SK-MEL-5 (cell line): ENCODE results near the gene RAI14. TPM values are rescaled to one million over a fixed set of nuclear protein-coding genes. Genes with fewer than 3 reads are reported as not detected.

Experiments
- DNase-seq: peaks from one replicate; pipeline ENCODE4 v3.0.0-alpha.2; 2016; ENCODE audit warnings: low read depth, low spot score
- in situ Hi-C: cut with HindIII; loops from 2 replicates; pipeline ENCODE4 v1.10.0; 2016; ENCODE audit warnings: low sequenced_read_pairs, high pct_unique_total_duplicates, low pct_unique_long_range_greater_than_20kb
- total RNA-seq: library from RNA; depleted of rRNA; stranded (reverse); fragments of >200 nt; shearing (Covaris generic); gene quantifications from 2 replicates; pipeline ENCODE4 v1.2.3, GENCODE V29; 2014

RAI14 gene
- total RNA-seq, 1 experiment from 2014 or later = 45.1 TPM

GRCh38 chr5:34666392-34667080, 10.4 kb downstream of the RAI14 start:
- in situ Hi-C loops = no loop called here
- DNase-seq = no peak

- in situ Hi-C loops = no loop called here
- DNase-seq = no peak
Observed at GRCh38 chr5:34667705-34668104, 11.6 kb downstream of the RAI14 start.

DNA sequence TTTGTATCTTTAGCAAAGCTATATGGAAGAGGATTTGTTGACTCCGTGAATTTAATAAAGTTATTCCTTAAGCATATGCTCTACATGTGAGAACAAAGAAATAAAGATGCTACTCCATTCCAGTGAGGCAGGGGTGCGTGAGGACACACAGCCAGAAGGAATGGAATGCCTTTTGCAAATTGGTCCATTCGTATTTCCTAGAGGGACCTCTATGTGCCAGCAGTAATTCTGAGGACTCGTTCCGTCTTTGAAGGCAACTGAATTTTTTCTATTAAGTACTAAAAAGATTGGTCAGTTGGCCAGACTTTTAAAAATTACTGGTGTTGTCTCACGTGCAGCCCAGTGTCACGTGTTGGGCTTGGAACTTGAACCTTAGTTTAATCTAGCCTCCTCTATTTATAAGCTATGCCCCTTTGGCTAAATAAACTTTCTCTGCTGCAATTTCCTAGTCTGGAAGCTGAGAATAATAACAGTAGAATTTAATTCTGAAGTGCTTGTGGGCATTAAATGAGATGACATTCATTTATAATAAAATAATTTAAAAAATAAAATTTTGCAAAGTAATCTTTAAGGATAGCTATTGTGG, 13.9 kb downstream of the RAI14 start:
- DNase-seq = no peak
- in situ Hi-C loops = no loop called here

GRCh38 chr5:34672196-34672595, 16.1 kb downstream of the RAI14 start:
- no peak for DNase-seq
- in situ Hi-C loops = no loop called here

GRCh38 chr5:34673463-34674125, 17.5 kb downstream of the RAI14 start:
- no peak for DNase-seq
- in situ Hi-C loops = no loop called here

GRCh38 chr5:34674187-34674586, 18.1 kb downstream of the RAI14 start:
- no peak for DNase-seq
- in situ Hi-C loops = no loop called here

GRCh38 chr5:34675857-34676256, 19.7 kb downstream of the RAI14 start:
- in situ Hi-C loops = no loop called here
- DNase-seq = no peak

GRCh38 chr5:34676416-34676815, 20.3 kb downstream of the RAI14 start:
- DNase-seq = no peak
- in situ Hi-C loops = no loop called here

GRCh38 chr5:34677428-34677827, 21.3 kb downstream of the RAI14 start:
- no peak for DNase-seq
- in situ Hi-C loops = no loop called here

DNA sequence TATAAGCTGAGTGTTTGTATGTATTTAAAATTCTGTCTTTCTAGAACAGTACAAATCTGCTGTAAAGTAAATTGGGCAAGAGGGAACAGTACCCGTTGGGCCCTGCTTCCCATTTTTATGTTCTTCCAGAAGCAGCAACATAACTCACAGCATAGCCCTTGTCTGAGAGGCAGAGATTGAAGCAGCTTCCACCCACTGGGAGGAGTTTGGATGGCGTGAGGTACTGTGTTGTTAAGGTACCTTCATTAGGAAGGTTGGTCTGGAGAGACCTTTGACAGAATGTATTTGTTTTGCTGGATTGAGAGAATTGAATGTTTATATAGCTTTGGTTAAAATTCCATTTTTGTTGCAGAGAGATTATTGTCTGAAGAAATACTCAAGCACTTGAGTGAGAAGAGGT, 24.8 kb downstream of the RAI14 start:
- DNase-seq = no peak
- in situ Hi-C loops = no loop called here

GRCh38 chr5:34682926-34683623, 26.9 kb downstream of the RAI14 start:
- in situ Hi-C loops = no loop called here
- DNase-seq = no peak

DNA sequence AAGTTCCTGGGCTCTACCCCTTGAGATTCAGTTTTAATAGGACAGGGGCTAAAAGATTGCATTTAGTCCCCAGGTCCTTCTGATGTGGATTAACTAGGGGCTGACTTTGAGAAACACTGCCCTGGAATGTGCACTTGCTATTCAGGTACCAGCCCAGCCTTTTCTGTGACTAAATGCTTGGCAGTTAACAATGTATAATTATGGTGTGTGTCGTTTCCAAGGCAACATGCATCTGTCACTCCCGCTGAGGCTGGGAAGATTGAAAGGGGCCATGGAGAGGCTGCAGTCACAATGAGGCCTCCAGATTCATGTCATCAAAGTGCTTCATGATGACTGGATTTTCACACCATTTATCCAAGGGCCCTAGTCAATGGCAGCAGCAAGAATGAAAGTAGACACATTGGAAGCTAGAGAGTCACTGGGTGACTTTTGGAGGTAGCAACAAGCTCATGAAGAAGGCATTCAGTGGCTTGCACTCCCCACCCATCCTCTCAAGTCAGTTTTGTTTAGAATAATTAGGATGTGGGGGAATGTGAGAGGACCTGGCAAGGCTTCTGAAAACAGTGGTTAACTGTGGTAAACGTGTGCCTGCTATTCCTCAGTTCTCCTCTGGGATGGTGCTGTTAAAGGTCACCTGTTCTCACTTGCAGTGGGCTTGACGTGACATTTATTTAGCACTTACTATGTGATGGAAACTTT, 28.3 kb downstream of the RAI14 start:
- in situ Hi-C loops = no loop called here
- DNase-seq = peak; percentile 38

DNA sequence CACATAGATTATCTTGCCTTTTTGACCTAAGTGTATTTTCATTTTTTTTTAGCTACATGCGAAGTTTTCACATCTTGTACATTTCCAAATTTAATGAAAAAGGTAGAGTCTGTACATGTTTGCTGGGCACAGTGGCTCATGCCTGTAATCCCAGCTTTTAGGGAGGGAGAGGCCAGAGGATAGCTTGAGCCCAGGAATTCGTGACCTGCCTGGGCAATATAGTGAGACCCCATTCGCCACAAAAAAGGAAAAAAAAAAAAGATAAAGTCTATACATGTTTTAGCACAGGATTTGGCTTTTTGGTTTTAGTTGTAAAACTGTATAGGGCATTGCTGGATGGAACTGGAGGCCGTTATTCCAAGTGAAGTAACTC, 28.8 kb downstream of the RAI14 start:
- in situ Hi-C loops = no loop called here

GRCh38 chr5:34685485-34686165, 29.5 kb downstream of the RAI14 start:
- in situ Hi-C loops = no loop called here
- DNase-seq = peak; percentile 43

More for the DNA sequence above, 28.8 kb downstream of the RAI14 start:
- DNase-seq = no peak

DNA sequence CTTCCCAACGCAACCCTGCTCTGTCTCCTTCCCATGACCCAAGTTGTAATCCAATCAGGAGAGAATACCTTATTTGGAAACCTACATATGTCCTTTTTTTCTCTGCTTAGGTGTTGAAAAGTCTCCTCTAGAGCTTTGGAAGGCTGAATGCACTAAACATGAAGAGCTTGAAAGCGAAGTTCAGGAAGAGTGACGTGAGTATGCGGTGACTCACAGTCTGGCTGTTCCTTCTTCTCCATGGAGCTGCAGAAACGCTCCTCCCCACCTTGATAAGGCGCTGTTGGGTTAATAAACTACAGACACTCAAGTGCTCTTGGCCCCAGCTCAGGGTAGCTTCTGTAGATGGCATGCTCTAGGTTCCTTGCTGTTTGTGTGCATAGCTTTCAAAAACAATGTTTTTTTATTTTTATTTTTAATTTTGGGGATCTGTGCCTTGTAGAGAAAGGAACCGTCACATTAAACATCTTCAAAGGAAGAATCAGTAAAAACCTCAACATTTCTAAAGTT, 30.7 kb downstream of the RAI14 start:
- in situ Hi-C loops = no loop called here
- peak; percentile 66 for DNase-seq

DNA sequence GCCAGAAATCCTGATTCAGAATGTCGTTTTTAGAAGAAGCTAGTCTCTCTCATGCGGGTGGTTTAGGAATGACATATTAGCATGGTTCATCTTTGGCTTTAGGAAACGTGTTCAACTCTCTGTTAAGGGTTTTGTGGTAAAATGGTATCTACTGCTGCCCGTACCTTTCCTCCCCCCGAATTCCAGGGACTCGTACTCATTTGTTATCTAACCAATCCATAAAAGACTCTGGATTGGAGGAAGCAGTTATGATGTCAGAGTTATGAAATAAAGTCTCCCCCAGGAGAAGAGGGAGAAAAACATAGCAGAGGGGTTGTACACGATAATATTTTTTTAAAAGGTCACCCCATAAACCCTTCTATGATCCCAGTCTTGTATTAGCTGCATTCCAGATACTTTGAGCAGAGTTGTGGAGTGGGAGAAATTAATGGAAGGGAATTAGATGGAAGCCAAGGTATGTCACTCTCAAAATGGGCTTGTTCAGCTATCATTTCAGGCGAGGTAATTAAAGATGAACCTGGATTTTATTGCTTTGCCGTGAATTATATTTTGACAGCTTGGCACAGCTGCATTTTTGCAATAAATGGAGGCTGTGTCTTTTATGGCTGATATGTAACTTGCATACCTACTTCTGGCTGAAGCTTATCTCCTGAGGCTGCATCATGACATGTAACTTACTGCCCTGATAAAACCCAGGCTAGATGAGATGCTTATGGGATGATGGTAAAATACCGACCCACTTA, 31.3 kb downstream of the RAI14 start:
- in situ Hi-C loops = no loop called here
- no peak for DNase-seq
